DMS114 treated with DMSO at 0.1 percent for 48 hours (cell line): ENCODE measurements around the gene CCDC60.

Experiments
- DNase-seq: peaks from one replicate; lab custom pipeline; 2025; ENCODE audit not compliant: unreplicated experiment; lab: John Stamatoyannopoulos, UW

The CCDC60 gene

DNA sequence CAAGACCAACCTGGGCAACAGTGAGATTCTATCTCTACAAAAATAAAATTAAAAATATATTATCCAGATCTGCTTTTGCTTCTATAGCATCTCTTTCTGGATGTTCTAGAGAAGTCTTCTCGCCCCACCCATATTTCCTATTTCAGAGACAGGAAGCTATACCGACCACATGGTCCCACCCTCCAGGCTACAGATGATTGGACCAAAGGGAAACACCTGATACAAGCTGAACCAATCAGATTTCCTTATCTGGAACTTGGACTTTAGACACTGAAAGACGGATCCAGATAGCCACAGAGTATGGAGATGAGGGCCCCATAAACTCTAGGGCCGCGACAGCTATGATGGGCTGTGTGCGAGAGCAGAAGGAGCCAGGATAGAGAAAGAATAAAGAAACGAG, 48.7 kb downstream of the CCDC60 start:
- DNase-seq = no peak

DNA sequence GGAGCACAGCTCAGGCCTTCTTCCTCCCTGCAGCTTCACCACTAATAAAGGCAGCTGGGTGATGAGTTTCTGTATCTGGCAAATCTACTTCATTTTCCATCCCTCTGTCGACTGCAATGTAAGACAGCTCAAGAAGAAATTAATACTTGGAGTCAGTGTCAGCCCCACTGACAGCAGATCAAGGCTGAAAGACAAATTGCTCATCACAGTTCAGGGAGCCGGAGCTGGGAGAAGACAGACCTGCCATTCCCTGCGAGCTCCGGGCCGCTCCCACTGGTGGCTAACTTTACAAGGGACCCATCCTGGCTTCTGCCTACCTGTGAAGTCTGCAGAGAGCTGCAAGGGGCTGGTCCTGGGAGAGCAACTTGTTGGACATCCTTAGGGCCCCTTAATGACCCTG, 49.8 kb downstream of the CCDC60 start:
- DNase-seq = no peak

DNA sequence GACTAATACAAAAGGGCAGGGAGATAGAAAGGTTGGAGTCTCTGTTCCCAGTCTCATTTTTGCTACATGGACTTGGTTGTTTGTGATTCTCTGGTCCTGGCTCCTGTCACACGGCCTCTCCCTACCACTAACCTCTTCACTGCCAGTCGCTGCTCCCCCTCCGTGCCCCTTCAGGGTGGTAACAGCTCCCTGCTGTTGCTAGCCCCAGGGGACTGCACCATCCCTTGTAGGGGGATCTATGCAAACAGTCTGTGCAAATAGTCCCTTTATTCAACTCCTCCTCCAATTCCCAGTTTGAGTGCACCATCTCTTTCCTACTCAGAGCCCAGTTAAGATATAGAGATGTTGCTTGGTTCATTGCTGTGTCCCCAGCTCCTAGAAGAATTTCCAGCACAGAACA, 51.1 kb downstream of the CCDC60 start:
- no peak for DNase-seq

DNA sequence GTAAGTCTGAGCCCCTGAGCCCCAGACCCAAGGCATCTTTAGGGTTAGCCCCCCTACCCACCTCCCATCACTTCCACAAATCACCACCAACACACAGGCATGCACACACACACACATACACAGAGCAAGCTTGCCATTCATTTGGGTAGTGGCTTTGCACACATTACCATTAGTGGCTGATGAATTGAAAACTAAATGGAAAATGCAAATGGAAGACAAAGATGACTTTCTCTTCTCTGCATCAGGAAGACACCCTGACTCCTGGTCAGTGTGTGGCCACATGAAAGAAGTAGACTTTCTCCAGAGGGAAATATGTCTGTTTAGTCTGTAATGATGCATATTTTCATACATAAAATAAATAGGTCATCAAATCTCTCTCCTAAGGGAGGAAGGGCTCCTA, 55.2 kb downstream of the CCDC60 start:
- DNase-seq = no peak

DNA sequence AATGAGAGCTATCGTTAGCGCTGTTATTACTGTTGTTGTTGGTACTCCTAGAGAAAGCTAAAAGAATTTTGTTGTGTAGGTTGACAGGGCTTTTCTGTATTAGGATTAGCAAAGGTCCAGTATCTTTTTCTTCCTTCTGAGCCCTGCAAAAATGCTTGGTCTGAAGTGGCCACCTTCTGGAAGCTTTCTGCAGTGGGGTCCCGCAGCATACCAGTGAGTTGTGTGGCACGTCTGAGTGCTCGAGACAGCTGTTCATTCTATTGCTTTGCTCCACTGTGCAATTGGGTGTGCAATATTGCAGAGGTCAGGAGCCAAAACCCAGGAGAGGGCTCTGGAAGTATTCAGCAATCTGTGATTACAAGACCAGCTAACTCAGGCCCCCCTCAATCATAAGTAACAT, 57.1 kb downstream of the CCDC60 start:
- DNase-seq = no peak

DNA sequence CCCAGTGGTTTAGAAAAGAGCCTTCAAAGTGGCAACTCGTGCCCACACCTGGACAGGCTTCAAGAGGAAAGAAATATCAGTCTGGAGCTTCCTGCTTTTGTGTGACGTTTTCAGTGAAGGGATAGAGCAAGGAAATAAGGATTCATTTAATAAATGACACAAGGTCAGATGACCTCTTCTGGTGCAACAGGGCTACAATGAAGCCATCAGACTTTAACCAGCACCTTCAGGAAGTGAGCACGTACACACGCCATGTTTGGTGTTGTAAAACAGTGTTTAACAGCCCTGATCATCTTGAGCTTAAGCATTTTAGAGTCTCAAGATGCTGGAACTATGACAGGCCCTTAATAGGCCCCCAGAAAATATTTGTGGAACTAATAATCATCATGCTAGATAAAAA, 59.1 kb downstream of the CCDC60 start:
- DNase-seq = no peak

DNA sequence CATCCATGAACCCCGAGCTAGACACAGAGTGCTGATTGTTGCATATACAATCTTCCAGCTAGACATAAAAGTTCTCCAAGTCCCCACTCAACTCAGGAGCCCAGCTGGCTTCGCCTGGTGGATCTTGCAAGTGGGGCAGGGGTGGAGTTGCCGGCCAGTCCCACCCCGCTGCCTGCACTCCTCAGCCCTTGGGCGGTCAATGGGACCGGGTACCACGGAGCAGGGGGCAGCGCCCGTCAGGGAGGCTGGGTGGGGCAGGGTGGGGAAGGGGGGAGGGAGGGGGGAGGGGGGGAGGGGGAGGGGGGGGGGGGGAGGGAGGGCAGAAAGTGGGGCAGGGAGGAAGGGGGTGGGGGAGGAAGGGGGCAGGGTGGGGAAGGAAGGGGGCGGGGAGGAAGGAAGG, 63.0 kb downstream of the CCDC60 start:
- no peak for DNase-seq

DNA sequence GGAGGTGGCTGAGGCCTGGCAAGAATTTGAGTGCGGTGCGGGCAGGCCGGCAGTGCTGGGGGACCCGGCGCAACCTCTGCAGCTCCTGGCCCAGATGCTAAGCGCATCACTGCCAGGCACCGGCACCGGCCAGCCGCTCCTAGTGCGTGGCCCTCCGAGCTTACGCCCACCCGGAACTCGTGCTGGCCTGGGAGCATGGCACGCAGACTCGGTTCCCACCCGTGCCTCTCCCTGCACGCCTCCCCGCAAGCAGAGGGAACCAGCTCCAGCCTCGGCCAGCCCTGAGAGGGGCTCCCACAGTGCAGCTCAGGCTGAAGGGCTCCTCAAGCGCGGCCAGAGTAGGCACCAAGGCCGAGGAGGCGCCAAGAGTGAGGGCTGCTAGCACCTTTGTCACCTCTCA, 63.7 kb downstream of the CCDC60 start:
- no peak for DNase-seq

DNA sequence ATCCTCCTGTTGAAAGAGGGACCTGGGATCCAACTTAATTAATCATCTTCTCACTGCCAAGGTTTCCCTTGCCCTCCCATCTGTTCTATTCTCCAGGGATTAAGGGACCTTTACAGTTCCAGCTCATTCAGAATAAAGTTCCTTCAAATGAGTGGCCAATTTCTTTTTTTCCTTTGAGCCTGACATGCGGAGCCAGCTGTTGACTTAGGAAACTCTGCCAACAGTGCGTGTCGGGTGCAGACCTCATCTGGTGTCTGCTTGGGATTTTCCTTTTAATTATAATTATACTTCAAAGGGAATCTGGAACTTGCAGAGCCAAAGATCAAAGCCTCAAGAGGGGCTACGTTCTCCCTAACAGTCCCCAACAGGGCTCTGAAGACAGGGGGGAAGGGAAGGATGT, 64.8 kb downstream of the CCDC60 start:
- DNase-seq = no peak

DNA sequence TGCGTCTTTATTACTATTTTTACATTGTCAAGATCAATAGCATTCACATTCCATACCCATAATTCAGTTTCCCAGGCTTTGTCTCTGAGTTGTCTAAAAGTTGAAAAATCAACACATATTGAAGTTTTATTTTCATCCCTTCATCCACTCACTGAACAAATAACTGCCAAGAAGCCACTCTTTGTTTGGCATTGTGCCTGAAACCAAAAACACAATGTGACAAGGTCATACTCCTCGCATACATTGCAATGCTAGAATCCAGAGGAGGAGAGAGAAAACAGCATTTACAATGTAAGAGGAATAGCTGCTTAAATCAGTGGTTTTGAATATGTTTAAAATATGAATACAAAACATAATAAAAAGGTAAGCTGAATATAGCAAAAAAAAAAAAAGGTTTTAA, 71.8 kb downstream of the CCDC60 start:
- DNase-seq = no peak

DNA sequence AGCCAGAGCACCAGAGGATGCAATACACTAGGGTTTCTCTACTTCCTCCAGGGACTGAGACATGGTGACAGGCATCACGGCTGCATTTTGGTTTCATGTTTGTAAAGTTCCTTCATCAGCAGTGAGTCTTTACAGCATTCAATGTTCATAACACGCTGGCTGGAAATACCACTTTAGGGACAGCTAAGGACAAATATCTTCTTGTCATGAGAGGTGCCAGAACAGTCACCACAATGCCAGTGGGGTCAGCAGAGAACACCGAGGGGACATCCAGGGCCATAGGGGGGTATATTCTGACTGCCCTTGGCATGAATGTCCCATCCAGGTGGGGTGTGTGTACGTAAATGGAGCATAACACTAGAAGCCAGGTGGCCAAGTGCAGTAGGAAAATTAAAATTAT, 72.3 kb downstream of the CCDC60 start:
- no peak for DNase-seq

DNA sequence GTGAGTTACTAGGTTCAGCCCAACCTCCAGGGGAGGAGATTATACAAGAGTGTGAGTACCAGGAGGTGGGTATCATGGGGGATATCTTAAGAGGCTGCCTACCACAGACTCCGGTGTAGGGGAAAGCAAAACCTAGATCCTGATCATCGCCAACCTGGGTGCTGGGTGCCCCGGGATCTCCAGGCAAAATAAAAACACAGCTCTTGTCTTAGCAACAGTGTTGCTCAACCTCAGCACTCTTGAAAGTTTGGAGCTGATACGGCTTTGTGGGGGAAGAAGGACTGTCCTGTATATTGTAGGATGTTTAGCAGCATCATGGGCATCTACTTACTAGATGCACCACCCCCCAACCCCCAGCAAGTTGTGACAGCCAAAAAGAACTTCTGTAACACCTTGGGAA, 74.5 kb downstream of the CCDC60 start:
- no peak for DNase-seq

DNA sequence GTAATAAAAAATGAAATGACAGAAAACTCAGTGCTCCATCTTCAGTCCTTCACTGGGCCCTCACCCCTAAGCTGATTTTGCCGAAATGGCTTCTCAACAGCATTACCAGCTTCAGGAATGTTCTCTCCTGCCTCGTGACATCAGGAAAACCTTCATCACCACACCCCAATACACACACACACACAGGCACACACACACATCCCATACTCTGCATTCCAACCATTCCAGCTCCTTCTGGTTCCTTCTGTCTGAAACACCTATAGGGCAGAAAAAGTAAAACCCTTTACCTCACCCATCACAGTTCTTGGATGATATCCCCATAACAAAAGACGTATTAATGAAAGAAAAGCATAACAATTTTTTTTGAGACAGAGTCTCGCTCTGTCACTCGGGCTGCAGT, 75.9 kb downstream of the CCDC60 start:
- no peak for DNase-seq

DNA sequence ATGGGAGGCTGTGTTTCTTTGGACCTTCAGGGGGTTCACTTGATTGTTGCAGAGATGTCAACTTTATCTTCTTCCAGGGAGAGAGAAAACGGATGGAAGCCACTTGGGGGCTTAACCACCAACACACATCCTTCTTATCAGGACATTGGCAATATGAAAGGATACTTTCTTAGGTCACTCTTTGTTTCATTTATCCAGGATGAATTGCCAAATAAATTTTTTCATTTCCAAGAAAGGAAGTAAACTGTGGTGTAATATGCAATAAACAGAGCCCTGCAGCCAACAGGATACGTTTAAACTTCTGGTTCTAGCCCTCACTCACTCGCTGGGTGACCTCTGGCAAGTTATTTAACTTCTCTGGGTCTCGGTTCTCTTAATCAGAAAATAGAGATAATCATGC, 77.8 kb downstream of the CCDC60 start:
- DNase-seq = no peak

DNA sequence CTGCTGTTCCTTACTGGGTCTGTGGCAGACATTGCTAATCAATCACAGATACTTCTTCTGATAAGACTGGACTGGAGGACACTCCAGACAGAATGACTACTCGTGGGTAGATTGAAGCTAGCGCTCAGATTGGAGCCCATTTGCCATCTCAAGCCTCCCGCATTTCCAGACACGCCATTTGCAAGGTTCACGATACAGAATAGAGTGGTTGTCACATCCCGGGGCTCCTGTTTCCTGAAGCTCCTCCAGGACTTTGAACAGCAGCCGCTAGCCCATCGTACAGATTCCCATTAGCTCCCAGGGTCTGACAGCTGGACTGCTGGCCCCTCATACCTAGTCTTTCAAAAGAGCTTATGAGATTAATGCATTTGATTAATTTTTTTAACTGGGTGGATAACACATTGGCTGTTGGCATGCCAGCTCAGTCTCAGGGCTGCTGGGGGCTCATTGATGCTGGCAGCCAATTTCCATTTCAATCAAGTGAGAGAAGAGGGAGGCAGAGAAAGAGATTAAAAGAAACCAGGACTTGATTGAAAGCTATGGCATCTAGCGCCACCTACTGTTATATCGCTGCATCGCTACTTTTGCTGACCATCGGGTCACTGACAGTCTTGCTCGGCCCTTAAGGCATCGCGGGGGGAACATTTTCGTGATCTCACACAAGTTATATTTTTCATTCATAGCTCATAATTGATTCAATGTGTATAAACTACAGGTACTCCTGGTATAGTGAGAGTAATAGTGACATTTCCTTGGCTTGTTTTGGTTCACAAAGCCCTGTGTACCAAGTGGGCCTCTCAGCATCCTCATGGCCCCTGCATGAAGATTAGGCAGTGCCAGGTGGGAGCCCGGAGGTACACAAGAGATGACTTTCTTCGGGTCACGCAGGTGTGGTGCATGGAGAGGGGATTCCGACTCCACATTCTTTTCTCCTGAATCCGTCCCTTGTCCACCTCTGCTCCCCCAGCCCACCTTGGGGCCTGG, 78.6 kb downstream of the CCDC60 start:
- peak; percentile 65 for DNase-seq

DNA sequence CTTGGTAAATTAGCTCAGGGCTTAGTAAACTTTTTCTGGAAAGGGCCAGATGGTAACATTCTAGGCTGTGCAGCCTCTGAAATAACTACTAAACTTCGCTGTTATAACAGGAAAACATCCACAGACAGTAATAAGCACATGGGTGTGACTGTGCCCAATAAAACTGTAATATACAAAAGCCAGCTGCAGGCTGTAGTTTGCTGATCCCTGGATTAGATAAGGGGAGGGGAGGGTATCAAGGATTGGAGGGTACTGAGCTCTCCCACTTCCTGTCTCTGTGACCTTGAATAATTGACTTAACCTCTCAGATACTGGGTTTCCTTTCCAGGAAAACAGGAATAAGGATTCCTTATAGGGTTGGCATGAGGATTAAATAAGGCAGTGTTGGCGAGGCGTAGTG, 81.2 kb downstream of the CCDC60 start:
- no peak for DNase-seq

DNA sequence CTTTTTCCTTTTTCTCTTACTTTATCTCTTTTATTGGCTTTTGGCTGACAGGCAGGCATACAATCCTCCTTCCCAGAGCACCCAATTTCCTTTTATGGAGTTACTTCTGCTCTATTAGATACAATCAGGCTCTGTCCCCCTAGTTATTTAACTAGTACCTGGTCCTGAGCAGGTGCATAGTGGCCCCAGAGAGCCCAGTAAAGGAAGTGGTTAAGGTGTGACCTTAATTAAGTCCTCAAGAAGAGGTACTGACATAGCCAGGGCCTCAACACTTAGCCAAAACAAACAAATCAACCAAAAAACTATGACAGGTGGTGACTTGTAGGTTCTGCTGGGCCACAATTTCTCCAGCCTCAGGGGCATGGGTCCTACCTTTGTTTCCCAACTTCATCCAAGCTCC, 82.9 kb downstream of the CCDC60 start:
- DNase-seq = no peak

DNA sequence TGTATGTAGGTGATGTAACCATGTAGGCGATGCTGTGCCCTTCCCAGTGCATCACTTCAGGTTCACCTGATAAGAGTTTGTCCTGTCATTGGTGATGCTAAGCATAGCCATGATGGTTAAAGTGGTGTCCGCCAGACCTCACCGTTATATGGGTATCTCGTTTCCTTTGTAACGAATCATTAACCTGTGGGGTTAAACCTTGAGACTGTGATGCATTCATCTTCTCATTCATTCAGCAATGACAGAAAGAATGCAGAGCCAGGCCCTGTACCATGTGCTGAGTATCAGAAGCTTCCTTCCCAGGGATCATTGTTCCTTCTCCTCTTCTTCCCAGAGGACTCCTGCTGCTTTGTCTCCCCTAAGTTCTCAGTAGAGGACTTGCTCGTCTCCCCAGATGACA, 84.9 kb downstream of the CCDC60 start:
- no peak for DNase-seq

DNA sequence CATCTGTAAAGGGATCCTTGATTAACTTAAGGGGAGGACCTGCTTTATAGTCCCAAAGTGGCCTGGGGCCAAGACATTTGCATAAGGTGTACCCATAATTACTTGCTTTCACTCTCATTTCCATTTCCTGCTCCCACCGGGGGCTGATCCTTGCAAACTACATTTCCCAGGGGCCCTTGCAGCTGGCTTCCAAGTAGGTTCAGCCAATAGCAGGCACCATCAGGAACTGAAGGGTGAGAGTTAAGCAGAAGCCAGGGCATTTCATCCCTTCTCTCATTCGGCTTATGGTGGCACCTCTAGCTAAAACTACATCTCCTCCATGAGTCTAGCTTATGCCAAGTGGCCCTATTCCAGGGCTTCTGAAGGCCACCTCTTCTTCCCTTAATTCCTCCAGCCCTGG, 88.8 kb downstream of the CCDC60 start:
- DNase-seq = no peak

DNA sequence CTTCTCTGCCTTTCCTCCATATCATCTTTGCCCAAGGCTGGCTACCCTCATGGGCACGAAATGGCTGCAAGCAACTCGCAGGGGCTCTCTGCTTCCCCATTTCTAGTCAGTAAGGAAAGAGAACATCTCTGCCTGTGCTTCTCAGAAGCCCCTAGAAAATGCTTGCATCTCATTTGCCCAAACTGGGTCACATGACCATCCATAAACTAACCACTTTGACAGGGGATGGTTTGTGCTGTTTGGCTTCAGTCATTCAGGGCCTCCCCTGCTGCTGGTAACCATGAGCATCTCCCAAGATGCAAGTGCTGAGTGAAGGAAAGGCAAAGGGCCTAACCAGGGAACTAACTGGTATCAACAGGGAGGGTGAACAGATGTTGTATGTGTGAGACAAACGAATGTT, 91.1 kb downstream of the CCDC60 start:
- DNase-seq = no peak

DNA sequence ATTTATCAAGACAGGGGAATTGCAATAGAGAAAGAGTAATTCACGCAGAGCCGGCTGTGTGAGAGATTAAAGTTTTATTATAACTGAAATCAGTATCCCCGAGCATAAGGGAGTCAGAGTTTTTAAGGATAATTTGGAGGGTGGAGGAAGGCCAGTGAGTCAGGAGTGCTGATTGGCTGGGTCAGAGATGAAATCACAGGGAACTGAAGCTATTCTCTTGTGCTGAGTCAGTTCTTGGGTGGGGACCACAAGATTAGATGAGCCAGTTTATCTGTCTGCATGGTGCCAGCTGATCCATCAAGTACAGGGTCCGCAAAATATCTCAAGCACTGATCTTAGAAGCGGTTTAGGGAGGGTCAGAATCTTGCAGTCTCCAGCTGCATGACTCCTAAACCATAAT, 96.6 kb downstream of the CCDC60 start:
- DNase-seq = no peak

DNA sequence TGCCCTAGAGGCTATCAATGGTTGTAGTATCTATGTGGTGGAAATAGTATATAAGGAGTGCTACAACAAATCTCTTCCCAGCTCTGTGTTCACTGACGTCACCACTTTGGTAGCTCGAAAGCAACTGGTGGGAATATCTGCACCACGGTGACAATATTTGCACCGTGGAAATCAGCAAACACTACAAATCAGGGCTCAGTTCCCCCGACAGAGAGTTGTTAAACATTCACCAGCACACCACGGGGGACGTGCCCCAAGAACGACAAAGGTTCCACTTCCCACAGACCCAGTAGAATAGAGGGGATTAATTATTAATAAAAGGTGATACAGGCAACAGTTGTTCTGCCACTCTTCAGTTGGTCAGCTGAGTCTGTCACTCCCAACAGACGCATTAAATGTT, 98.4 kb downstream of the CCDC60 start:
- no peak for DNase-seq

DNA sequence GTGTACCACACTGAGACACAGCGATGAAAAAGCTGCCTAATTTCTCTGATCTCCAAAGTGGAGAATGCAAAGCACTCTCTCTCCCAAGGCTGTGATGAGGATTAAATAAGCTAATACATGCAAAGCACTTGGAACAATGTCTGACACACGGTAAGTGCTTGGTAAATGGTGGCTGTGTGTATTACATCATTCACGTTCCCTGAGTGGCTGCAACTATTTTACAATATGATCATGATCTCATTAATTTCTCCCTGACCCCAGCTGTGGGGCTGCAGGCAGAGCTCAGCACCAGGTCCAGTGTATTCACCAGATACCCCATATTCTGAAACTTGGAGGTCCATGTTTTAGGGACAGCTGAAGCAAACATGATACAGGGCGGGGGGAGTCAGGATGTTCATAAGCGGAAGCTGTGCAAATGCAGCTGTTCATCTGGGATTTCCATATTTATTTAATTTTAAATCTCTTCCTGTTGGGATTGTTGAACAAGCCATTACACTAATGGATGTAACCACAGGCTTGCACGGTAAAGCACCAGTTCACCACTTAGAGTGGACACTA, 106.4 kb downstream of the CCDC60 start:
- DNase-seq = no peak
